Bronchial epithelial cell (primary cell): Measurements from ENCODE around the gene ZNF622. TPM values are rescaled to one million over a fixed set of nuclear protein-coding genes. Genes with fewer than 3 reads are reported as not detected.

ENCODE experiments used
- DNase-seq: peaks from one replicate; pipeline ENCODE4 v3.0.0-alpha.2; 2010; ENCODE audit warnings: low read depth
- FAIRE-seq: peaks from 2 replicates; lab custom pipeline; 2011; peaks lifted over from hg19 to GRCh38; lab: Jason Lieb, UNC
- H3K27me3 ChIP-seq: 2 replicates; pipeline ENCODE4 v1.5.1; 2011; ENCODE audit warnings: low read length; ENCODE audit not compliant: control insufficient read depth, insufficient read depth
- H3K36me3 ChIP-seq: 2 replicates; pipeline ENCODE4 v1.5.1; 2011; ENCODE audit warnings: low read length; ENCODE audit not compliant: control insufficient read depth, insufficient read depth
- H3K4me3 ChIP-seq: 2 replicates; pipeline ENCODE4 v1.5.1; 2011; ENCODE audit warnings: mild to moderate bottlenecking, low read depth, low read length, control low read depth
- CTCF ChIP-seq: IDR thresholded peaks from 2 replicates; pipeline ENCODE4 v1.5.1; 2011; ENCODE audit warnings: mild to moderate bottlenecking, moderate library complexity, low read length, control low read depth, inconsistent platforms; ENCODE audit not compliant: insufficient read depth, severe bottlenecking
- total RNA-seq: library from RNA; depleted of rRNA; stranded (reverse); fragments of >200 nt; gene quantifications from 2 replicates; pipeline ENCODE4 v1.2.1, GENCODE V29; 2014

ZNF622 gene
- total RNA-seq, 1 donor from 2014 or later, result 72.7 TPM

- Histone ChIP-seq H3K4me3 (no peak overlapping the region), H3K36me3 (no peaks in the 10 kb centered on the region), H3K27me3 (no peaks in the 10 kb centered on the region)
- TF ChIP-seq CTCF, result no peak
- FAIRE-seq (no peak), DNase-seq (no peak)
These were observed 39.7 kb upstream of the ZNF622 start for GRCh38 chr5:16505140-16505891.

GRCh38 chr5:16504571-16504970 lies 39.0 kb upstream of the ZNF622 start:
- no peaks in the 10 kb centered on the region for H3K36me3 ChIP-seq
- H3K27me3 ChIP-seq, result no peaks in the 10 kb centered on the region
- no peak overlapping the region for H3K4me3 ChIP-seq
- no peak for TF ChIP-seq CTCF
- FAIRE-seq, result no peak
- DNase-seq, result no peak

GRCh38 chr5:16502866-16503265 lies 37.3 kb upstream of the ZNF622 start:
- FAIRE-seq (no peak), DNase-seq (peak; percentile 58)
- TF ChIP-seq CTCF, result no peak
- Histone ChIP-seq H3K27me3 (no peaks in the 10 kb centered on the region), H3K36me3 (no peaks in the 10 kb centered on the region), H3K4me3 (no peak overlapping the region)

GRCh38 chr5:16500024-16500423 lies 34.4 kb upstream of the ZNF622 start:
- no peak for TF ChIP-seq CTCF
- no peaks in the 10 kb centered on the region for H3K36me3 ChIP-seq
- H3K4me3 ChIP-seq, result no peak overlapping the region
- FAIRE-seq, result no peak
- DNase-seq, result no peak
- no peaks in the 10 kb centered on the region for H3K27me3 ChIP-seq

- DNase-seq, result no peak
- H3K4me3 ChIP-seq, result no peak overlapping the region
These were observed 31.9 kb upstream of the ZNF622 start for GRCh38 chr5:16497546-16497945.

More at GRCh38 chr5:16497546-16497945, 31.9 kb upstream of the ZNF622 start:
- no peak for TF ChIP-seq CTCF
- no peak for FAIRE-seq
- no peaks in the 10 kb centered on the region for H3K27me3 ChIP-seq
- no peaks in the 10 kb centered on the region for H3K36me3 ChIP-seq
